22Rv1 (cell line): Measurements from ENCODE around the gene XPR1.

Experiments
- H3K27ac ChIP-seq: fragments of 450-650 bp; 2 replicates; pipeline ENCODE4 v1.5.1; 2017
- CTCF ChIP-seq: fragments of 450-650 bp; IDR thresholded peaks from 2 replicates; pipeline ENCODE4 v1.5.1; 2017; ENCODE audit warnings: mild to moderate bottlenecking
- ZFX ChIP-seq: fragments of 450-650 bp; IDR thresholded peaks from 2 replicates; pipeline ENCODE4 v1.6.1; 2017; ENCODE audit warnings: antibody characterized with exemption, borderline replicate concordance

XPR1 gene

DNA sequence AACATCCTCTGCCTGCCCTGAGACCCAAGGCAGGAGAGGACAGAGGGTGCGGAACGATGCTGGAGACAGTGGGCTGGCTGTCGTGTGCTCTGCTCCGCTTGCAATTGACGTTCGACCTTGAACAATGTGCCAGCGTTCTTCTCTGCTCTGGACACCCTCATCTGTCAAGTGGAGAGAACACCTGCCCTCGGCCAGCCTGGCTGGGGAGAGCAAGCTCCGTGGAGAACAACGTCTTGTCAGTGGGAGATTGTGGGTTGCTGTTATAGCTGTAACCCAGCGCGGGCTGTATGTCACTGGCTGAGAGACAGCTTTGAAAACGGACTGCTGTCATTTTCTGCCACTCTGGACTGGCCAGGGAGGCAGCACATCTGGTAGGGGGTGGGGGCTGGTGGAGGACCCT, 295.5 kb downstream of the XPR1 start:
- no peak overlapping the region for H3K27ac ChIP-seq
- no peak for TF ChIP-seq CTCF
- TF ChIP-seq ZFX: no peak

- no peak overlapping the region for H3K27ac ChIP-seq
- TF ChIP-seq ZFX (no peak), CTCF (no peak)
These were observed 296.0 kb downstream of the XPR1 start for GRCh38 chr1:180927841-180928240.

- no peak overlapping the region for H3K27ac ChIP-seq
- TF ChIP-seq CTCF (no peak), ZFX (no peak)
These were observed 296.8 kb downstream of the XPR1 start for GRCh38 chr1:180928331-180929230.

DNA sequence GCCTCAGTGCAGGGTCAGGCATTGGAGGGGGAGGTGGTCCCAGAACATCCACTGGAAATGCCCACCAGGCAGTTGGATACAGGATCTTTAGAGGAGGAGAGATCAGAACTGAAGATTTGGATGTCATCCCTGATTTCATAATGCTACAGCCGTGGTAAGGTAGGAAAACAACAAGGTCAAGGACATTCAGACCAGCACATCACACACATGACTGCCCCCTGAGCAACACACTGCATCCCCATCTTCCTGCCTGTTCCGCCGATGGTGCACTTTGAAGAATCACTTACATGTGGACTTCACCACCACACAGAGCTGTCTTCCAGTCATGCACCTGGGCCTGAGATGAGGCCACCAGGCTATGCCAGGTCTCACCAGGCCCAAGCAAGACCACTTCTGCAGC, 297.6 kb downstream of the XPR1 start:
- no peak for TF ChIP-seq CTCF
- TF ChIP-seq ZFX: no peak
- H3K27ac ChIP-seq: no peak overlapping the region

DNA sequence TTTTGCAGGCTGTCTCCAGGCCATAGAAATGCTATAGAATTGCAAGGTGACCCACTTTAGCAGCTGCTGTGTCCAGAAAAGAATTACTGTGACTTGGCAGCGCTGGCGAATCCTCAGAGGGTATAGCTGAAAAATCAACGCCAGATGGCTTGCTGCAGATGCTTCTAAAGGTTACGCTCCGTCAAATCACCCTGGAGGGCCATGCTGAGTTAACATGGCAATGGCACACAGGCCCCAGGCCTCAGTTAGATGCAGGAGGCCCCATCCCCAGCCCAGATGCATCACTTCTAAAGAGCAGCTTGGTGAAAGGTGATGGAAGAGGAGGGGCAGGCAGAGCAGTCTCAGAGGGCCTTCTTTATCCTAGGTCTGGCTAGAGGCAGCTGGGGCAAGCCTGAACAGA, 298.9 kb downstream of the XPR1 start:
- no peak for TF ChIP-seq ZFX
- TF ChIP-seq CTCF: no peak
- no peak overlapping the region for H3K27ac ChIP-seq

GRCh38 chr1:180931529-180931928, 299.7 kb downstream of the XPR1 start:
- no peak overlapping the region for H3K27ac ChIP-seq
- TF ChIP-seq CTCF: no peak
- TF ChIP-seq ZFX: no peak

DNA sequence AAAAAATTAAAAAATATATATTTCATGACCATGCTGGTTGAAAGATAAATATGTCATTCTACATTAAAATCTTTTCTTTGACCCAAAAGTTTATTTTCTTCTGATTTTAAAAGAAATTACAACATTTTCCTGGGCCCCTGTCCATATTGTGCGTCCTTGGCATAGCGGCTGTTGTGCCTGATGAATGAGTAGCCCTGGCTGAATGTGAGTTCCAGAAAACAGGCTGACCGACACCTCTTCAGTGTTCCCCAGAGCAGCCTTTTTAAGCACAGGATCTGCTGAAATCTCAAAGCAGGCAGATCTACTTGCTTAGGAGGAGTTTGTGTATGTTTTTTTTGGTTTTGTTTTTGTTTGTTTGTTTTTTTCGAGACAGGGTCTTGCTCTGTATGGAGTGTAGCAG, 300.6 kb downstream of the XPR1 start:
- no peak overlapping the region for H3K27ac ChIP-seq
- TF ChIP-seq CTCF (no peak), ZFX (no peak)
